Nephron progenitor cell (in vitro differentiated cells): ENCODE measurements around the gene APOBR.
"Not testable (repeated sequence)": the region's sequence is repeated elsewhere in the genome, so short reads cannot be mapped to it uniquely, and the experiment has no call there.

Source experiments
- DNase-seq: peaks from one replicate; pipeline ENCODE4 v3.0.0; 2021
- H3K27ac Mint-ChIP-seq: 2 replicates; pipeline ENCODE4 v1.8.0; 2021; ENCODE audit warnings: mild to moderate bottlenecking, moderate library complexity, mixed read lengths
- H3K27me3 Mint-ChIP-seq: 2 replicates; pipeline ENCODE4 v1.8.0; 2021; ENCODE audit warnings: mild to moderate bottlenecking, low read depth, mixed read lengths; ENCODE audit not compliant: poor library complexity
- H3K36me3 Mint-ChIP-seq: 2 replicates; pipeline ENCODE4 v1.8.0; 2021; ENCODE audit warnings: low read depth, mixed read lengths
- H3K4me1 Mint-ChIP-seq: 2 replicates; pipeline ENCODE4 v1.8.0; 2021; ENCODE audit warnings: mixed read lengths
- H3K4me3 Mint-ChIP-seq: 2 replicates; pipeline ENCODE4 v1.8.0; 2021; ENCODE audit warnings: mild to moderate bottlenecking, moderate library complexity, mixed read lengths
- H3K9me3 Mint-ChIP-seq: 2 replicates; pipeline ENCODE4 v1.8.0; 2021; ENCODE audit warnings: mild to moderate bottlenecking, moderate library complexity, mixed read lengths
- CTCF ChIP-seq: fragments of 200-600 bp; sonication (generic); IDR thresholded peaks from 2 replicates; pipeline ENCODE4 v1.5.0; 2021; ENCODE audit warnings: antibody characterized with exemption

APOBR gene

GRCh38 chr16:28522792-28523191 lies 28.3 kb downstream of the APOBR start:
- DNase-seq = no peak
- Mint-ChIP-seq H3K9me3 (peaks cover 18% of the 10 kb centered on the region), H3K4me1 (no peaks in the 10 kb centered on the region), H3K4me3 (no peak overlapping the region), H3K27me3 (peaks cover 36% of the 10 kb centered on the region), H3K27ac (no peak overlapping the region), H3K36me3 (no peaks in the 10 kb centered on the region)
- no peak for TF ChIP-seq CTCF

GRCh38 chr16:28524681-28525171 lies 30.3 kb downstream of the APOBR start:
- no peak for TF ChIP-seq CTCF
- peaks cover 36% of the 10 kb centered on the region for H3K27me3 Mint-ChIP-seq
- H3K27ac Mint-ChIP-seq = no peak overlapping the region
- peaks cover 18% of the 10 kb centered on the region for H3K9me3 Mint-ChIP-seq
- H3K4me1 Mint-ChIP-seq = no peaks in the 10 kb centered on the region
- H3K4me3 Mint-ChIP-seq = no peak overlapping the region
- DNase-seq = no peak
- H3K36me3 Mint-ChIP-seq = no peaks in the 10 kb centered on the region

GRCh38 chr16:28526201-28527099 lies 32.0 kb downstream of the APOBR start:
- H3K36me3 Mint-ChIP-seq = no peaks in the 10 kb centered on the region
- H3K27me3 Mint-ChIP-seq = peaks cover 32% of the 10 kb centered on the region
- peaks cover 18% of the 10 kb centered on the region for H3K9me3 Mint-ChIP-seq
- H3K27ac Mint-ChIP-seq = no peak overlapping the region
- DNase-seq = no peak
- TF ChIP-seq CTCF = no peak
- no peak overlapping the region for H3K4me3 Mint-ChIP-seq
- H3K4me1 Mint-ChIP-seq = no peaks in the 10 kb centered on the region

GRCh38 chr16:28527100-28527785 lies 32.8 kb downstream of the APOBR start:
- not testable (repeated sequence) for H3K36me3 Mint-ChIP-seq, H3K4me3 Mint-ChIP-seq, H3K4me1 Mint-ChIP-seq, H3K27ac Mint-ChIP-seq, DNase-seq
- peaks cover 27% of the 10 kb centered on the region for H3K27me3 Mint-ChIP-seq
- H3K9me3 Mint-ChIP-seq = peaks cover 18% of the 10 kb centered on the region

GRCh38 chr16:28527985-28528384 lies 33.5 kb downstream of the APOBR start:
- peaks cover 18% of the 10 kb centered on the region for H3K9me3 Mint-ChIP-seq
- H3K27me3 Mint-ChIP-seq = peaks cover 27% of the 10 kb centered on the region
- H3K4me3 Mint-ChIP-seq = no peak overlapping the region
- no peaks in the 10 kb centered on the region for H3K36me3 Mint-ChIP-seq
- H3K27ac Mint-ChIP-seq = no peak overlapping the region
- TF ChIP-seq CTCF = no peak
- no peak for DNase-seq
- H3K4me1 Mint-ChIP-seq = peaks cover 12% of the 10 kb centered on the region

GRCh38 chr16:28528463-28528867 lies 34.0 kb downstream of the APOBR start:
- no peak overlapping the region for H3K4me3 Mint-ChIP-seq
- no peaks in the 10 kb centered on the region for H3K36me3 Mint-ChIP-seq
- no peak overlapping the region for H3K27ac Mint-ChIP-seq
- H3K4me1 Mint-ChIP-seq = peaks cover 12% of the 10 kb centered on the region
- no peak for TF ChIP-seq CTCF
- no peak for DNase-seq
- H3K27me3 Mint-ChIP-seq = peaks cover 26% of the 10 kb centered on the region
- peaks cover 18% of the 10 kb centered on the region for H3K9me3 Mint-ChIP-seq
